Measurements from ENCODE around the gene GMFB. TPM values are rescaled to one million over a fixed set of nuclear protein-coding genes. Genes with fewer than 3 reads are reported as not detected.

GMFB gene
- 38.3 and 40.9 TPM in 2 replicates for total RNA-seq

DNA sequence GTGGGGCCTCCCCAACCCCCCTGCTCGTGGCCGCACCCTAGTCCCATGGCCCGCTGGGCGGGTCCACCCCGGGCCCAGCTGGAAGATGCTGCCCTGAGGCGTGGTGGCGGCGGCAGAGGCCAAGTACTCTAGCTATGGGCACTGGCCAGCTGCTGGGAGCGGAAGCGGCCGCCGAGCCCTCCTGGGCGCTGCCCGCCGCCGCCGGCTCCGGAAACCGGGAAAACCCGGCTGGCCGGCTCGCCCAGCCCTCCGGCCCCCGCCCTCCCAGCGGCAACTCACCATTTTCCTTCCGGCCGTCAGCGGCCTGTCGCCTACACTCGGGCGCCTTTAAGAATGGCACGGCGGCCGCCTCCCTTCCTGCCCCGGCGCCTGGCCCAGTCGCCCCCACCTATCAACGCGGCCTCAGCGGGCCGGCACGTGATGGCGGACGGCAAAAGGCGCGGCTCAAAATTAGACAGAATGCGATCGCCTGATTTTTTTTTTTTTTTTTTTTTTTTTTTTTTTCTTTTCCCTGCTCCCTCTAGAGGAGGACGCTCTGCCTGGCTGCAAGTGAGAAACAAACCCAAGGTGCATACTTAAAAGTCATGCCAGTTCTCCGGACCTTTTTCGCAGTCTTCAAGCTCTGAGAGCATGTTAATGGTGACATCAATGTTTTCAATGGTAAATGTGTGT, at the start of gene GMFB:
Gene GMFB (minus strand): TSS at position 335 of the 672 bp plus-strand sequence. CDS start 53 bp downstream, at position 282.

GRCh38 chr14:54509546-54510501, 21.0 kb upstream of the GMFB start, which contains the start of gene CGRRF1:
TSS of gene CGRRF1 (plus strand) at chr14:54509906. CDS start at chr14:54509960, 54 bp downstream.

DNA sequence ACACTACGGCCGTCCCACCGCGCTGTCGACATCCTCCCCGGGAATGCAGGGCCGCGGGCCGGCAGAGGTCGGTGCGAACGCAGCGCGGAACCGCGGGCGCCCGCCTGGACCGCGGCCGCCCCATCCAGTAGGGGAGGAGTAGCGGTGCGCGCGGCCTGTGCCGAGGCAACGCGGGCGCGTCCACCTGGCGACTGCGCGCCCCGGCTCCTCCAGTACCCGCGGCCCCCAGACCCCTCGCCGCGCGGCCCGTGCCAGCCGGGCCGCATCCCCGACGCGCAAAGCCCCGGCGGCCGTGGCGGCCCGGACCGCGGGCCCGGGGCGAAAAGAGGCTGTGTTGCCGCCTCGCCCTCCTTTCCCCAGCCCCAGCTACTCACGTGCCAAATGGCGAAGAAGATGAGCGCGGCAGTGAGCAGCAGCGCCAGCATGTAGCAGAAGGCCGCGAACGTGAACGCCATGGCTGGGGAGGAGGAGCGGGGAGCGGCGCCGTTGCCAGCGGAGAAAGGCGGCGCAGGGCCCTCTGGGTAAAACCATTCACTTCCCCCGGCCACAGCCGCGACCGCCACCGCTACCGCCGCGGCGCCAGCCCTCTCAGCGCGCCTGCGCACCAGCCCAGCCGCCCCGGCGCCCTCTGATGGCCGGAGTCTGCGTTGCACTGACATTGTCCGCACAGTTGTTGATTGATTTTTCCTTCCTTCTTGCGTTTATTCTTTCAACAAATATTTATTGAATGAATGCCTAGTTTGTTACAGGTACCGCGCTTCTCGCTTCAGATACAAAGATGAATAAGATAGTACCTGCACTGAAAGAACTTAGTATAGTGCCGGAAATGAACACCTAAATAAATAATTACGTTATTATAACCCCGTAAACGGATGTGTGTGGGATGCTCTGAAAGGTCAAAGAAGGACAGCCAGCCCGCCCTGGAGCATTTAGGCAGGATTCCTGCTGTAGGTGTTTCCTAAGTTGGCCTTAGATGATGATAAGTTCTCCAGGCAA, 47.6 kb downstream of the GMFB start, which contains the start of gene CNIH1:
Gene CNIH1 (minus strand): TSS at position 502 of the 996 bp plus-strand sequence. CDS start 47 bp downstream, at position 455.

Other genes starting within 250 kb of the GMFB start
- 15.2 and 17.5 TPM in 2 replicates for gene CDKN3, start 92.0 kb downstream of the GMFB start, total RNA-seq
- 294 and 306 TPM in 2 replicates for gene CNIH1, start 47.6 kb downstream of the GMFB start, total RNA-seq
- 7.9 and 12.3 TPM in 2 replicates for gene CGRRF1, start 20.9 kb upstream of the GMFB start, total RNA-seq
- 6.7 TPM in 2 replicates for gene SAMD4A, start 78.1 kb upstream of the GMFB start, total RNA-seq

Data from cardiac ventricle fibroblast (primary cell).